ENCODE results near the gene TCEANC2.
"Not testable (repeated sequence)": the region's sequence is repeated elsewhere in the genome, so short reads cannot be mapped to it uniquely, and the experiment has no call there.

TCEANC2 gene

GRCh38 chr1:54028306-54029251, 24.8 kb upstream of the TCEANC2 start:
- no peak overlapping the region for H3K4me3 ChIP-seq (ENCODE audit: low read depth, low read length)
- TF ChIP-seq CTCF (IDR thresholded peaks at IDR 0.05; ENCODE audit: borderline replicate concordance, insufficient read depth, low read depth, low read length): no peak

- TF ChIP-seq CTCF (IDR thresholded peaks at IDR 0.05; ENCODE audit: borderline replicate concordance, insufficient read depth, low read depth, low read length): no peak
- no peak overlapping the region for H3K4me3 ChIP-seq (ENCODE audit: low read depth, low read length)
Measured at GRCh38 chr1:54037476-54037875, 15.9 kb upstream of the TCEANC2 start.

GRCh38 chr1:54041806-54042205, 11.6 kb upstream of the TCEANC2 start:
- TF ChIP-seq CTCF (IDR thresholded peaks at IDR 0.05; ENCODE audit: borderline replicate concordance, insufficient read depth, low read depth, low read length): no peak
- H3K4me3 ChIP-seq (ENCODE audit: low read depth, low read length): no peak overlapping the region

GRCh38 chr1:54045496-54045895, 7.9 kb upstream of the TCEANC2 start:
- no peak for TF ChIP-seq CTCF (IDR thresholded peaks at IDR 0.05; ENCODE audit: borderline replicate concordance, insufficient read depth, low read depth, low read length)
- H3K4me3 ChIP-seq (ENCODE audit: low read depth, low read length): no peak overlapping the region

- no peak for TF ChIP-seq CTCF (IDR thresholded peaks at IDR 0.05; ENCODE audit: borderline replicate concordance, insufficient read depth, low read depth, low read length)
- H3K4me3 ChIP-seq (ENCODE audit: low read depth, low read length): no peak overlapping the region
Measured at GRCh38 chr1:54046671-54047383, 6.6 kb upstream of the TCEANC2 start.

GRCh38 chr1:54047384-54048305, 5.8 kb upstream of the TCEANC2 start:
- H3K4me3 ChIP-seq (ENCODE audit: low read depth, low read length): no peak overlapping the region
- TF ChIP-seq CTCF (IDR thresholded peaks at IDR 0.05; ENCODE audit: borderline replicate concordance, insufficient read depth, low read depth, low read length): no peak

GRCh38 chr1:54050435-54050834, 3.0 kb upstream of the TCEANC2 start:
- H3K4me3 ChIP-seq (ENCODE audit: low read depth, low read length): not testable (repeated sequence)
